NK-92 (cell line): Measurements from ENCODE around the gene EDARADD.

Experiments used
- DNase-seq: peaks from one replicate; lab custom pipeline; 2025; ENCODE audit not compliant: unreplicated experiment; lab: John Stamatoyannopoulos, UW

Gene EDARADD

DNA sequence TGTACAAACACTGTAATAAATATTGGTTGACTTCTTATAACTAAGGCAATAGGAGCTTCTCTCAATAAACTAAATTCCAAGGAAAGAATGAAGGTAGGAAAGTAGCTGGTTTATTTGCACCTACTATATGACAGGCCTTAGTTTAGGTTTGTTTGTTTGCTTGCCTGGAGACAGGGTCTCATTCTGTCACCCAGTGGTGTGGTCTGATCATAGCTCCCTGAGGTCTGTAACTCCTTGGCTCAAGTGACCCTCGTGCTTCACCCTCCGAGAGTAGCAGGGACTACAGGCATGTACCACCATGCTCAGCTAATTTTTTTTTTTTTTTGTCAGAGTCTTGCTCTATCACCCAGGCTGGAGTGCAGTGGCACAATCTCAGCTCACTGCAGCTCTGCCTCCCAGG, 1.9 kb upstream of the EDARADD start:
- DNase-seq, result no peak

DNA sequence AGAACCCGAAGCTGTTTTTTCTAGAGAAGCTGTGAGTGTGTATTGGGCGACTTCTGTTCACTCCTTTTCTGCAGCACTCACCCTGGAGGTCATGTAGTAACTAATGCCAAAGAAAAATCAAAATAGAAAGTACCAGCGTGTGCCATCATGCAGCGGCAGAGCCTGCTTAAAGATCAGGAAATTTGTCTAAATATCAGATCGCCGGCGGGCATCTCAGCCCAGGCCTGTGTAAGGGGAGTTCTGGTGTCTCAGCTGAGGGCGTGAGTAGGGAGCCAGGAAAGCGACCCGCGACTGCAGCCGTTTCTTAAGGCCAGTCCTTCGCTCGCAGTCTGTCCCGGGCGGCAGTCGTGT, 768 bp downstream of the EDARADD start:
- DNase-seq, result no peak

DNA sequence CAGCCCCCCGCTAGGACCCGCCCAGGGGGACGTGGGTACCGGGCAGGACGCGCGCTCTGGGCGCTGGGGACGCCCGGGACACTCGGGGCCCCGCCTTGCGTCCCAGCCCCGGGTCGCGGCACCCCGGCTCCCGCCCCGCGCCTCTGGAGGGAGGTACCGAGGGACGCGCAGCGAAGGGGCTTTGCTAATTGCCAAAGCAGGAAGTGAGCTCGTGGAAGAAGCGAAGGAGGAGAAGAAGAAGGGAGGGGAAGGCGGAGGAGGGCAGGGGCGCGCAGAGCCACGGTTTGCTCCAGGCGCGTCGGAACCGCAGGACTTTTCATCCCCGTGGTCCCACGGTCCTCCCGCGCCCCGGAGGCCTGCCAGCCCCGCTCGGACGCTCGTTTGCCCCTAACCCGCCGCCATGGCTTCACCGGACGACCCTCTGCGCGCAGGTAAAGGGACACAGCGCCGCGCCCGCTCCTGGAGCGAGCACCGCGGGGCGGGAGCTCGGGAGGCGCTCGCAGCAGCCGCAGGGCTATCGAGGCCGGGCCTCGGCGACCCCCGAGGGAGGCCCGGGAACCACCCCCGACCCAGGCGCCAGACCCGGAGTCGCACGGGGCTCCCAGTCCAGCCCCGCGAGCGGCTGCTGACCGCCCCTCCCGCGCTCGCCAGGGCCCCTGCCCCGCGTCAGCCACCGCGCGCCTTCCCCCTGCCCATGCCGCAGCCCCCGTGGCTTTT, 1.3 kb downstream of the EDARADD start:
- DNase-seq, result no peak

DNA sequence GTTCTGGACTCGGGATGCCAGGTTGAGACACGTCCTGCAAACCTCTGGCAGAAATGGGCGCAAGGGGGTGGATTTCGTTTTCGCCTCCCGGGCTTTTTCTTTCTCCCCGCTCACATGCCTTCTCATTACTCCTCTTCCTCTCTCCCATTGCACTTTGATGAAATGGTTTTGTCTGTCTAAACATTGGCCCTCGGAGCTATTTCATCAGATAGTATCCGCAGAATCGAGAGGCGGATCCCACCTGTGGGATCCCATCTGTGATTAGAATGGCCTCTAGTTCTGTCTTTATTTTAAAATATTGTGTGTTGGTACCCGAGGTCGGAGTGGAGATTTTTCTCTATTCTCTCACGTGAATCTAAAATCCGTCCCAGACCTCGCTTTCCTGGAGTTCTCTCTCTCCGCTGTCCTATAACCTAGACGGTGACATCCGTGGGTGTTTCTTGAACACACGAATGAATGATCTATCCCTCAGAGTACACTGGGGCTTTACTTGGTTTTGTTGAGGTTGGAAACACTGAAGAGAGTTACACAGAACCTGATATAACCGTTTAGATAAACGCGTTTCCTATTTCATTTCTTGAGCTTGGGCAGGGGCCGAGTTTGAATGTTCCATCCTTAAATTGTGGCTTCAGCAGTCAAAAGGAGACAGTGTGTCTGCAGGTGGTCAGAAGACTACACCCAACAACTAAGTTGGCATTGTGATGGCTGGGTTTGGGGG, 2.0 kb downstream of the EDARADD start:
- DNase-seq, result no peak

DNA sequence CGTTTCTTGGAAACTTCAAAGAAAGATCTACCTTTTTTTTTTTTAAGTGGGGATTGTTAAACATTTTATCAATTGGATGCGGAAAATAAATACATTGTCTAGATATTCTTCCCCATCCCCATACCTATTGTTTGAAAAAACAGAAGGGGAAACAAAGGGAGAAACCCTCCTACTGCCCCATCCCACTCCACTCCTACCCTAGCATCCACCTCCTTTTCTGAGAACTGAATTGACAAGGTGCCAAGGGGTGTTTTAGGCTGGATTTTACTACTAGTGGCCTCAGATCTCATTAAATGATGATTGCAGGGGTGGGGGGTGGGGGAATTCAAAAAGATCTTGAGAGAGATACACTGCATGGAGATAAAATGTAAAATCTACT, 2.6 kb downstream of the EDARADD start:
- no peak for DNase-seq

DNA sequence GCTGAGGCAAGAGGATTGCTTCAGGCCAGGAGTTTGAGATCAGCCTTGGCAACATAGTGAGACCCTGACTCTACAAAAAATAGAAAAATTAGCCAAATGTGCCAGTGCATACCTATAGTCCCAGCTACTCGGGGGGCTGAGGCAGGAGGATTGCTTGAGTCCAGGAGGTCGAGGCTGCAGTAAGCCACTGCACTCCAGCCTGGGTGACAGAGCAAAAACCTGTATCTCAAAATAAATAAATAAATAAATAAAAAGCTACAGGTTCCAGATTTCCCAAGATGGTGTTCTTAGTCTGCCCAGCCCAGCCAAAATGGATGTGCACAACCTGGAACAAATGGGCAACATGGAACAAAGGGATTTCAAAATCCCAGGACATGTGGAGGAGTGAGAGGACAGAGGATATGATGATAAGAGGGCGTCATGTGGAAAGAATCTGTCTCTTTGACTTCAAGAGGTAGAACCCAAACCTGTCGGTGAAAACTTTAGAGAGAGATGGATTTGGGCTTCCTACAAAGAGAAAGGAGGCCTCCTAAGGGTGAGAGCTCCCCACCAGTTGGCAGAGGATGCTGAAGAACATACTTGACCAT, 3.2 kb downstream of the EDARADD start:
- no peak for DNase-seq

DNA sequence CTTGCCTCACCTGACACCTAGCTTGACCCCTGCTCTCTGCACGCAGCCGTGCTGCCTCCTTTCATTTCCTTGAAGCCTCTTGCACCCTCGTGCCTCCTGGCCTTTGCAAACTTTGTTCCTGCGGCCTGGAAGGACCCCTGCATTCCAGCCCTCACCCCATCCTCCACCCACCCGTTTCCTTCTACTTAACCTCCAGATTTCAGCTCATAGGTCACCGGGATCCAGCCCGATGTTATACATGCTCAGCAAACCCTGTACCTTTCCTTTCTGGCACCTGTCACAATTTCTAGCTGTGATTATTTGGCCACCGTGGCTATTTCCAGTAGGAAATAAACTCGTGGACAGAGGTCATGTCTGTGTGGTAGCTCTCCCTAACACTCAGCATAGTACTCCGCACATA, 4.5 kb downstream of the EDARADD start:
- DNase-seq, result no peak

DNA sequence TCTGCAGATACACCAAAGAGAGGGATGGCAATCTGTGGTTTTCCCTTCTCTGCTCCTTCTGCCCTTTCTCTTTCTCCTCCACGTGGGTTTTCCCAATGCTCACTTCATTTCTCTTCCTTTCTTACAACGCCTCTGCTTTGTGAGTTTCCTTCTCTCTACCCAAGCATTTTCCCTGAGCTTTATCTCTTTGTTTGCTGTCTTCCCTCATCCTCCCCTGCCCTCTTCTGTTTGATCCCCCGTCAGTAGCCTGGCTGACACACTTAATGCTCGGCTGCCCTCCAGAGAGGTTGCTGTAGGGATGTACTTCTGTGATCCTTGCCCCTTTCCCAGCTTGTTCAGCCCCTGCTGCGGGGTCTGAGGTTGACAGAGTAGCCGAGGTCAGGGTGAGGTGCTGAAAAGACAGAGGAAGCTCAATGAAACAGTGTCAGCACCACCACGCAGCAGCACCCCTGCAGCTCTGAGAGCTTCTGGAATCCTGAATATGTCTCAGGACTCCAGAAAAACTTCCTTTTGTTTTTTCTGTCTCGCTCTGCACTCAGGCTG, 6.0 kb downstream of the EDARADD start:
- DNase-seq, result no peak

DNA sequence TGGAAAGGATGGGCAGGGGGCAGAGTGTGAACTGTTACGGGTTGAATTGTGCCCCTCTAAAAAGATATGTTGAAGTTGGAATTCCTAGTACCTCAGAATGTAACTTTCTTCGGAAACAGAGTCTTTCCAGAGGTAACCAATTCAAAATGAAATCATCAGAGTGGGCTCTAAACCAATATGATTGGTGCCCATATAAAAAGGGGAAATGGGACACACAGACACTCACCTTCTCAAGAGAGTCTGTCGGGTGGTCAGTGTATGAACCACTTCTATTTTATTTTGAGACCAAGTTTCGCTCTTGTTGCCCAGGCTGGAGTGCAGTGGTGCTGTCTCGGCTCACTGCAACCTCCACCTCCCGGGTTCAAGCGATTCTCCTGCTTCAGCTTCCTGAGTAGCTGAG, 7.6 kb downstream of the EDARADD start:
- no peak for DNase-seq

DNA sequence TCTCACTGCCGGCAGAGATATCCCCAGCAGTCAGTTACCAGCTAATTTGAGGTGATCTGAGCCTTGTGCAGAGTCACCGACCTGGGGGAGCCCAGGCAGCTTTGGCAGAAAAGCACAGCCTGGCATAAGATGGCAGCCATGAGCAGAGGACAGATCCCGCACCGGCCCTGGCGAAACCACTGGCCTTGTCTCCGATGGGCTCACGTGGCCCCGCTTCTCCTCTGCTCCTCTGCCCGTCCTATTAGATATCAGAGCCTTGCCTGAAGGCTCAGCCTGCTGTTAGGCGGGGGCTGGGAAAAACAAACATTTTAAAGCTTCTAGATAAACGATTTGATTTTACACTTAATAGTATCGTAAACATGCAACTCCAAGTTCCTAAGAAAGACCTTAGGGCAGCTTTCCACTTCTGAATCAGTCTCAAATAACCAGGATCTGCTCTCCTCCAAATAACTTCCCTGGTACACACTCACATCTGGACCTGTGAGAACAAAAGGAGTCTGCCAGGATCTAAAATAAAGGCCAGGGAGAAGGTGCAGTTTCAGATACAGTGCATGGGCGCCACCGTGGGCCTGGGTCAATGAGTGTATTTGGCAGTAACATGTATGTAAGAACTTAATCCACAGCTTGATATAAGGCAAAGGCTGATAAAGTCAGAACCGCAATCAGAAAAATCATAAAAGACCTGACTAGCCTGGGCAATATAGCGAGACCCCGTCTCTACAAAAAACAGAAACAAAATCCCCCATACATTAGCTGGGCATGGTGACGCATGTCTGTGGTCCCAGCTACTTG, 10.0 kb downstream of the EDARADD start:
- DNase-seq, result no peak

DNA sequence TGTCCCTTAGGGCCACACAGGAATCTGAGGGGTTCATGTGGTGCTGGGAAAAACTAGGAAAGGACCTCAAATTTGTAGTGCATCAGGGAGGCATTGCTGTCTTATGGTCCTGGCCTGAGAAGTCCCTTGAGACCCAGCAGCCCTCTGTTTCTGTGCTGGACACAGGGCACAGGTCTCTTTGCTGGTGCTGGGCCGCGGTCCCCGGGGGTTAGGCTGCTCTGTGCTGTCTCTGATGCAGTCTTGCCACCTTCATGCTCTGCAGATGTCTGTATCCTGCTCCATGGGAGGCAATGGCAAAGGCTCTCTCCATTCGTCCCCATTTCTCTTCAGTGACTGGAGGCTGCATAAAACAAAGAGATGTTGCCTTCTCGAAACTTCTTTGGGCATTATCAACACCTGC, 13.0 kb downstream of the EDARADD start:
- DNase-seq, result no peak

DNA sequence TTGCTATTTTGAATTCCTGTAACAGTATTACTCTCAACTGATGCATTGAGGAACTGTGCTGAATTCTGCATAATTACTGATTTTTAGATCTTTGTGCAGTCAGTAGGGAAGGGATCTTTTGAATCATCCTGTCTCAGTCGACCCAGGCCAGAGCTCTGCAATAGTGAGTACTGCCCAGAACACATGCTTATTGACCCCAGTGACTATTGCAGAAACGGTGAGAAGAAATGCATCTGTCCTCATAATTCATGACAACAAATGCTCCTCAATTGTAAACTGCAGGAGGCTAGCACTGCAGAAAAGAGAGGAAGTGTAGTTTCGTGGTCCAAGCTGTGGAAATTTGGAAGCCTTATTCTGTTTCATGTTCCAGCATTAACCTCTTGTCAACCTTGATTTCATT, 19.6 kb downstream of the EDARADD start:
- no peak for DNase-seq

DNA sequence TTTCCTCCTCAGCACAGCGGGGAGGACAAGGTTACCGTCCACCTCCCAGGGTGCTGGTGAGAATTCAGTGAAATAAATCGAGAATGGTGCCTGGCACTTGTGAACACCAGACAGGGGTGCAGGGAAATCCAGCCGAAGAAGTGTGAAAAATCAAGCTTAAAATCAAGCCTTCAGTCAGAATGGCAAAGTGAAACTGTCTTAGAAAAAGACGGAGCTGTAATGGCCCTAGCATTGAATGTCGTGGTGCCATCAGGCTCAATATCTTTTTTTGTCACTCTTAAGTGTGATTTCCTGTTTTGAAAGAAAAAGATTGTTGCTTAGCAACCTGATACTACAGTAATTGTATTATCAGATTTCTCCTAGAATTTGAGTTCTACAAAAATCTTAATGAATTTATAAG, 22.1 kb downstream of the EDARADD start:
- DNase-seq, result no peak

DNA sequence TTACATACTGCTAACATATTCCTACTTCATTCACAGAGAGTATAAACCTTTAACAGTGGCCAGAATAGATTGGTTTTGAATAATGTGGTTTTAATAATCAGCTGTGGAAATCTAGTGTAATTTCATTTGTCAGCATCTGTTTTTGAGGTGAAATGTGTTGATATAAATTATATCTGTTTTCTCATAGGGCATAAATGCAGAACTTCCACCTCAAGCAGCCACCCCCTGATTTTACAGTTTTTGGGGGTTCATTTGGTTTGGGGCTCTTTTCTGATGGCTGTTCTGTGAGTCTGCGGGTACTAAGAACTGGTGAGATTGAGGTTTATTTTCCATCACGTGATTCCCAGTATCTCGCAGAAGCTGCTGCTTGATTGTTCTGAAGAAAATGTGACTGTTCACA, 23.2 kb downstream of the EDARADD start:
- DNase-seq, result no peak

DNA sequence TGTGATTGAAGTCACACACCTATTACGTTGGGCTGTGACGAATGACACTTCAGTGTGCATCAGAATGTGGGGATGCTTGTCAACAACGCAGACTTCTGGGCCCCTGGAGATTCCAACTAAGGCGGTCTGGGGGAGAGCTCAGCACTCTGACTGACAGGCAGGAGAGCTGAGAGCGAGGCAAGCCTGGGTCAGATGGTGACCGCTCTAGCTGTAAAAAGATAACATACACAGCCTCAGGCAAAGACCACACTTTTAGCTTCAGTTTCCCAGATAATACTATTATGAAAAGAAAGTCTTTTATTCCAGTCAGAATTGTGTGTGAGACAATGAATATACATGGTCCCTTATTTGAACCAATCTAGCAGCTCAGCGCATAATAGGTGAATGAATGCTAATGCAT, 25.4 kb downstream of the EDARADD start:
- DNase-seq, result no peak

DNA sequence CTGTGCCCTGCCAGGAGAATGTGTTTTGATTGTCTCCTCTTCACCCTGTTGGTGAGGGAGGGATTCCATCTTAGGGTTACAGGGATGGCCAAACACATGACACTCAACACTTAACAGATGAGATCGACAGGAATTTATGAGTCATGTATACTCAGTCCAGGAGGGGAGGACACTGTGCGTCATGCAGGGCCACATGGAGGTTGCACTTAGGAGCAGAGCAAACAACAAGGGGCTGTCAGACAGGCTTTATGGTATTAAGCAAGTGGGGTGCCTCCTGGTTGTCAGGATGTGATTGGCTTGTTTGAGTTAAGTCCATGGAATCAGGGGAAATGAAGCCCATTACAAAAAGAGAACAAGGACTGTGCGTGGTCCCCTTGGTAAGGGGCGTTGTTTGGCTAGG, 26.9 kb downstream of the EDARADD start:
- DNase-seq, result no peak

DNA sequence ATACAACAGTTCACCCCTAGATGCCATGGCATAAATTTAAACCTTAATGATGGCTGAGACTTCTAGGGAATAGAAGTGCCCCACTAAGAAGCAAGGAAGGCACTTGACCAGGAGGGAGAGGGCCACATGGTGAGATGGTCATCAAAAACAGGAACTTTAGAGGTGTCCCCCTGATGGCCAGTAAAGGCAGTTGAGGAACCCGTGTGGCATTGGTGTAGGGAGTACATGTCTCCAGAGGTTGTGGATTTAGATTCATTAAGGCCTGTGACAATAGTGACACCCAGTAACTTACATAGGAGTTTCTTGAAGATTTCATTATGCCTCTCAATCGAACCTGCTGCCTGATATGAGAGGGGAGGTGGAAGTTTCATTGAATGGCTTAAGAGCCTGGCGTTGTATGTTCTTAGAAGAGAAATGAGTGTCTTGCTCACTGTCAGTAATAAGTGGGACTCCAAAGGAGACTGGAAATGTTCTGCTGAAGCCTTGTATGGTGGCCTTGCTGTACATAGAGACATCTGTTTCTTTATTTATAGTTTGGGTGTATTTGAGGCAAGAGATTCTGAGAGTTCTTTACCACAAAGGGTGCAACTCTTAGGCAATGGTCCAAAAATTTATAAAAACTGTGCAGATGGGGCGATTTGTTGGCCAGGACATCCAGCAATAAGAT, 27.9 kb downstream of the EDARADD start:
- DNase-seq, result no peak

DNA sequence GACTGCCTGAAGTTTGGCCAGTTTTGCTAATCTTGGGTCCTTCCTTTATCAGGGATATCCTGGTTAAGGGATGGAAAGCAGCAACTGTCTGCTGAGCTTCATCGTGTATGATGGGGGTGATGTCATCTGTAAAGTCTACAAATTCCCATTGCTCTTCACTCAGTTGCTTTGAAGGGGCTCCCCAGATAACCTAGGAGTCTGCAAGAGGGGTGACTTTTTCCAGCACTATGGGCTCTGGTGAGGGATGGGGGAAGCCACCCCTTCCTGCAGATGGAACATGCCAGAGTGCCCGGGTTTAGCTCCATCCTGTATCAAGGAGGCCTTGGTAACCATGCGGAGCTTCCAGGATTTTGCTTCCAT, 28.4 kb downstream of the EDARADD start:
- DNase-seq, result no peak

DNA sequence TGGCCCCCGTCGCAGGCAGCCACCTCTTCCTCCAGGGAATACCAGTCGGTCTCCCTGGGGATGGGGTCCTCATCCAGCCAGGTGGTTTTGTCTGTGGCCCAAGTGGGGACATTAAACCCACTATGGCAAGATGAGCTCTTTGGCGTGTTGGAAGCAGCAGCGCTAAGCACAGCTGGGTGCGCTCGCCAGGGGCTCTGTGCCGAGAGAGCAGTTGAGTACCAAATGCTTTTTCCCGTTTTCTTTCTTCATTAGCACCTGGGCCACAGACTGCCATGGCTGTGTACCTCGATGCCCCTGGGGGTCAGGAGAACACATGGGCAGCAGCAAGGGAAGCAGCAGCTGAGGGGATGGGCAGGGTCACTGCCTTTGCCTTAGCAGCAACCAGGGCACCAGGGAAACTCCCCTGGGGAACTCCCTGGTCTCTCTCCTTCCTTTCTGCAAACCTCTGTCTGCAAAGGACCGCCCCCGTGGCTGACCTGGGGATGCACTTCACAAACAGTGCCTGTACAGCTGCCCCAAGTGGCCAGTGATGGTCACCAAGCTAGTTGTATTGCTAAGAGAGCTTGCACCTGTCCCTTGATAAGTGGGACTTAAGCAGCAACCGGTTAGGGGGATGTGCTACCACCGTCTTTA, 31.1 kb downstream of the EDARADD start:
- DNase-seq, result no peak

DNA sequence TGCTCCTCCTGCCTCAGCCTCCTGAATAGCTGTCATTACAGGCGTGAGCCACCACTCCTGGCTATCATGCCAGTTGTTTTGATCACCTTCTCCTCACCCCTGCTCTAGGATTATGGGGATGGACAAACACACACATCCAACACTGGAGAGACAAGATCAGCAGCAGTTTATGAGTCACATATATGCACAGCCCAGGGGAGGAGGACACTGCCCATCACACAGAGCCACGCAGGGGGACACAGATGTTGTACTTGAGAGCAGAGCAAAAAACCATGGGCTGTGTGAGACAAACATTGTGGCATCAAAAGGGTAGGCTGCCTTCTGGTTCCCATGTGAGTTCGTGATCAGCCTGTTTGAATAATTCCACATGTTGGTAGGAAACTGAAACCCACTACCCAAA, 32.1 kb downstream of the EDARADD start:
- DNase-seq, result no peak
